ENCODE measurements around the gene UBE2F.
"Not testable (repeated sequence)": the region's sequence is repeated elsewhere in the genome, so short reads cannot be mapped to it uniquely, and the experiment has no call there.

Gene UBE2F

GRCh38 chr2:237968048-237968862 is 1.4 kb downstream of the UBE2F start:
- Histone ChIP-seq H3K4me1 (ENCODE audit: control insufficient read depth, insufficient read depth, low read length) (peaks cover 15% of the 10 kb centered on the region), H3K4me3 (ENCODE audit: low read length) (peak overlapping the region; percentile 53), H3K9ac (ENCODE audit: low read length) (peak overlapping the region; percentile 66), H3K9me3 (ENCODE audit: control insufficient read depth, low read length) (no peaks in the 10 kb centered on the region), H3K36me3 (ENCODE audit: control insufficient read depth, insufficient read depth, low read length) (no peaks in the 10 kb centered on the region), H3K27me3 (ENCODE audit: control insufficient read depth, insufficient read depth, low read length) (no peaks in the 10 kb centered on the region)

- no peaks in the 10 kb centered on the region for H3K27me3 ChIP-seq (ENCODE audit: control insufficient read depth, insufficient read depth, low read length)
- H3K9me3 ChIP-seq (ENCODE audit: control insufficient read depth, low read length), result no peaks in the 10 kb centered on the region
- no peak overlapping the region for H3K9ac ChIP-seq (ENCODE audit: low read length)
These were observed 4.8 kb downstream of the UBE2F start for GRCh38 chr2:237971661-237972060.

GRCh38 chr2:237972211-237972610 is 5.4 kb downstream of the UBE2F start:
- Histone ChIP-seq H3K4me1 (ENCODE audit: control insufficient read depth, insufficient read depth, low read length) (peaks cover 15% of the 10 kb centered on the region), H3K4me3 (ENCODE audit: low read length) (no peak overlapping the region), H3K36me3 (ENCODE audit: control insufficient read depth, insufficient read depth, low read length) (no peaks in the 10 kb centered on the region), H3K9ac (ENCODE audit: low read length) (no peak overlapping the region), H3K27me3 (ENCODE audit: control insufficient read depth, insufficient read depth, low read length) (no peaks in the 10 kb centered on the region), H3K9me3 (ENCODE audit: control insufficient read depth, low read length) (no peaks in the 10 kb centered on the region)

More at GRCh38 chr2:237971661-237972060, 4.8 kb downstream of the UBE2F start:
- Histone ChIP-seq H3K36me3 (ENCODE audit: control insufficient read depth, insufficient read depth, low read length) (no peaks in the 10 kb centered on the region), H3K4me3 (ENCODE audit: low read length) (no peak overlapping the region), H3K4me1 (ENCODE audit: control insufficient read depth, insufficient read depth, low read length) (peaks cover 15% of the 10 kb centered on the region)

GRCh38 chr2:237972936-237973335 is 6.1 kb downstream of the UBE2F start:
- no peaks in the 10 kb centered on the region for H3K27me3 ChIP-seq (ENCODE audit: control insufficient read depth, insufficient read depth, low read length)
- no peaks in the 10 kb centered on the region for H3K36me3 ChIP-seq (ENCODE audit: control insufficient read depth, insufficient read depth, low read length)
- H3K4me1 ChIP-seq (ENCODE audit: control insufficient read depth, insufficient read depth, low read length), result peaks cover 10% of the 10 kb centered on the region
- H3K9me3 ChIP-seq (ENCODE audit: control insufficient read depth, low read length), result no peaks in the 10 kb centered on the region
- no peak overlapping the region for H3K4me3 ChIP-seq (ENCODE audit: low read length)
- no peak overlapping the region for H3K9ac ChIP-seq (ENCODE audit: low read length)

GRCh38 chr2:237977380-237977779 is 10.6 kb downstream of the UBE2F start:
- H3K27me3 ChIP-seq (ENCODE audit: control insufficient read depth, insufficient read depth, low read length), result no peaks in the 10 kb centered on the region
- H3K4me3 ChIP-seq (ENCODE audit: low read length), result no peak overlapping the region
- no peaks in the 10 kb centered on the region for H3K4me1 ChIP-seq (ENCODE audit: control insufficient read depth, insufficient read depth, low read length)
- H3K36me3 ChIP-seq (ENCODE audit: control insufficient read depth, insufficient read depth, low read length), result no peaks in the 10 kb centered on the region
- no peak overlapping the region for H3K9ac ChIP-seq (ENCODE audit: low read length)
- H3K9me3 ChIP-seq (ENCODE audit: control insufficient read depth, low read length), result no peaks in the 10 kb centered on the region

GRCh38 chr2:237978058-237978712 is 11.4 kb downstream of the UBE2F start:
- H3K36me3 ChIP-seq (ENCODE audit: control insufficient read depth, insufficient read depth, low read length), result no peaks in the 10 kb centered on the region
- H3K4me1 ChIP-seq (ENCODE audit: control insufficient read depth, insufficient read depth, low read length), result no peaks in the 10 kb centered on the region
- H3K27me3 ChIP-seq (ENCODE audit: control insufficient read depth, insufficient read depth, low read length), result no peaks in the 10 kb centered on the region
- no peak overlapping the region for H3K9ac ChIP-seq (ENCODE audit: low read length)
- H3K9me3 ChIP-seq (ENCODE audit: control insufficient read depth, low read length), result no peaks in the 10 kb centered on the region
- H3K4me3 ChIP-seq (ENCODE audit: low read length), result no peak overlapping the region

GRCh38 chr2:237979331-237979730 is 12.5 kb downstream of the UBE2F start:
- H3K36me3 ChIP-seq (ENCODE audit: control insufficient read depth, insufficient read depth, low read length), result no peaks in the 10 kb centered on the region
- no peaks in the 10 kb centered on the region for H3K27me3 ChIP-seq (ENCODE audit: control insufficient read depth, insufficient read depth, low read length)
- H3K9ac ChIP-seq (ENCODE audit: low read length), result no peak overlapping the region

GRCh38 chr2:237980087-237980486 is 13.3 kb downstream of the UBE2F start:
- Histone ChIP-seq H3K36me3 (ENCODE audit: control insufficient read depth, insufficient read depth, low read length) (no peaks in the 10 kb centered on the region), H3K9me3 (ENCODE audit: control insufficient read depth, low read length) (no peaks in the 10 kb centered on the region), H3K9ac (ENCODE audit: low read length) (no peak overlapping the region), H3K27me3 (ENCODE audit: control insufficient read depth, insufficient read depth, low read length) (no peaks in the 10 kb centered on the region), H3K4me1 (ENCODE audit: control insufficient read depth, insufficient read depth, low read length) (no peaks in the 10 kb centered on the region), H3K4me3 (ENCODE audit: low read length) (no peak overlapping the region)

More at GRCh38 chr2:237979331-237979730, 12.5 kb downstream of the UBE2F start:
- H3K9me3 ChIP-seq (ENCODE audit: control insufficient read depth, low read length), result no peaks in the 10 kb centered on the region
- H3K4me1 ChIP-seq (ENCODE audit: control insufficient read depth, insufficient read depth, low read length), result no peaks in the 10 kb centered on the region
- H3K4me3 ChIP-seq (ENCODE audit: low read length), result no peak overlapping the region

- Histone ChIP-seq H3K36me3 (ENCODE audit: control insufficient read depth, insufficient read depth, low read length) (no peaks in the 10 kb centered on the region), H3K4me1 (ENCODE audit: control insufficient read depth, insufficient read depth, low read length) (no peaks in the 10 kb centered on the region), H3K27me3 (ENCODE audit: control insufficient read depth, insufficient read depth, low read length) (no peaks in the 10 kb centered on the region), H3K4me3 (ENCODE audit: low read length) (no peak overlapping the region), H3K9me3 (ENCODE audit: control insufficient read depth, low read length) (no peaks in the 10 kb centered on the region), H3K9ac (ENCODE audit: low read length) (no peak overlapping the region)
These were observed 13.9 kb downstream of the UBE2F start for GRCh38 chr2:237980751-237981150.

GRCh38 chr2:237981621-237982020 is 14.8 kb downstream of the UBE2F start:
- H3K27me3 ChIP-seq (ENCODE audit: control insufficient read depth, insufficient read depth, low read length); H3K9me3 ChIP-seq (ENCODE audit: control insufficient read depth, low read length); H3K4me3 ChIP-seq (ENCODE audit: low read length); H3K4me1 ChIP-seq (ENCODE audit: control insufficient read depth, insufficient read depth, low read length); H3K36me3 ChIP-seq (ENCODE audit: control insufficient read depth, insufficient read depth, low read length); H3K9ac ChIP-seq (ENCODE audit: low read length): not testable (repeated sequence)

- Histone ChIP-seq H3K9me3 (ENCODE audit: control insufficient read depth, low read length) (no peaks in the 10 kb centered on the region), H3K4me1 (ENCODE audit: control insufficient read depth, insufficient read depth, low read length) (no peaks in the 10 kb centered on the region), H3K9ac (ENCODE audit: low read length) (no peak overlapping the region), H3K36me3 (ENCODE audit: control insufficient read depth, insufficient read depth, low read length) (no peaks in the 10 kb centered on the region), H3K27me3 (ENCODE audit: control insufficient read depth, insufficient read depth, low read length) (no peaks in the 10 kb centered on the region), H3K4me3 (ENCODE audit: low read length) (no peak overlapping the region)
These were observed 15.4 kb downstream of the UBE2F start for GRCh38 chr2:237982039-237982725.

GRCh38 chr2:237983922-237984321 is 17.1 kb downstream of the UBE2F start:
- no peaks in the 10 kb centered on the region for H3K36me3 ChIP-seq (ENCODE audit: control insufficient read depth, insufficient read depth, low read length)
- H3K4me1 ChIP-seq (ENCODE audit: control insufficient read depth, insufficient read depth, low read length), result no peaks in the 10 kb centered on the region
- H3K4me3 ChIP-seq (ENCODE audit: low read length), result no peak overlapping the region
- H3K9ac ChIP-seq (ENCODE audit: low read length), result no peak overlapping the region
- no peaks in the 10 kb centered on the region for H3K27me3 ChIP-seq (ENCODE audit: control insufficient read depth, insufficient read depth, low read length)
- H3K9me3 ChIP-seq (ENCODE audit: control insufficient read depth, low read length), result no peaks in the 10 kb centered on the region
